Cortex of kidney (tissue), 1 donor: ENCODE measurements around the gene SKA1.
"Not testable (repeated sequence)": the region's sequence is repeated elsewhere in the genome, so short reads cannot be mapped to it uniquely, and the experiment has no call there.

Experiments used
- DNase-seq: peaks from one replicate; lab custom pipeline; 2025; lab: John Stamatoyannopoulos, UW

The SKA1 gene

GRCh38 chr18:50429207-50429948 is 54.5 kb downstream of the SKA1 start:
- DNase-seq, result no peak

GRCh38 chr18:50432915-50433314 is 58.1 kb downstream of the SKA1 start:
- DNase-seq, result no peak

GRCh38 chr18:50436742-50437141 is 61.9 kb downstream of the SKA1 start:
- not testable (repeated sequence) for DNase-seq

GRCh38 chr18:50439460-50440015 is 64.7 kb downstream of the SKA1 start:
- no peak for DNase-seq

GRCh38 chr18:50441016-50441415 is 66.2 kb downstream of the SKA1 start:
- DNase-seq, result no peak

GRCh38 chr18:50441501-50441900 is 66.7 kb downstream of the SKA1 start:
- no peak for DNase-seq
